Muscle layer of duodenum (tissue), 2 donors: Measurements from ENCODE around the gene GLP1R.
"Not testable (repeated sequence)": the region's sequence is repeated elsewhere in the genome, so short reads cannot be mapped to it uniquely, and the experiment has no call there.

Experiments
- H3K27ac ChIP-seq: one replicate; pipeline ENCODE4 v1.7.0; 2013; ENCODE audit warnings: mild to moderate bottlenecking, low read length
- H3K27me3 ChIP-seq: one replicate; pipeline ENCODE4 v1.7.0; 2013; ENCODE audit warnings: low read depth, mild to moderate bottlenecking, control low read depth, low read length
- H3K36me3 ChIP-seq, 2 donors: one replicate each; pipeline ENCODE4 v1.7.0; 2013; ENCODE audit warnings: low read length in 2 of 2, control low read depth in 1 of 2, mild to moderate bottlenecking in 1 of 2; ENCODE audit not compliant: insufficient read depth in 2 of 2, control insufficient read depth in 1 of 2
- H3K4me1 ChIP-seq, 2 donors: one replicate each; pipeline ENCODE4 v1.7.0; 2013; ENCODE audit warnings: low read length in 2 of 2, mild to moderate bottlenecking in 2 of 2, control low read depth in 1 of 2, moderate library complexity in 1 of 2; ENCODE audit not compliant: insufficient read depth in 2 of 2, control insufficient read depth in 1 of 2
- H3K4me3 ChIP-seq, 2 donors: one replicate each; pipeline ENCODE4 v1.7.0; 2013; ENCODE audit warnings: low read length in 2 of 2, low read depth in 1 of 2, mild to moderate bottlenecking in 1 of 2
- H3K9me3 ChIP-seq, 2 donors: one replicate each; pipeline ENCODE4 v1.7.0; 2013; ENCODE audit warnings: low read length in 2 of 2, control low read depth in 1 of 2, mild to moderate bottlenecking in 1 of 2; ENCODE audit not compliant: control insufficient read depth in 1 of 2
- donor health status: healthy.

Gene GLP1R

GRCh38 chr6:39114388-39114703 lies 65.8 kb downstream of the GLP1R start:
- Histone ChIP-seq H3K27me3 (no peaks in the 10 kb centered on the region), H3K36me3 (peaks cover 3 to 10% of the 10 kb centered on the region in 2 donors), H3K9me3 (no peaks in the 10 kb centered on the region), H3K4me3 (peak overlapping the region; percentile 68 to 74), H3K27ac (peak overlapping the region; percentile 93), H3K4me1 (peaks cover 7 to 8% of the 10 kb centered on the region in 2 donors)

- Histone ChIP-seq H3K27ac (peak within 1 kb of the TSS; percentile 93), H3K36me3 (peaks cover 0 to 4% of the 10 kb centered on the region in 2 donors)
These were observed 66.4 kb downstream of the GLP1R start, which contains the start of gene SAYSD1 for GRCh38 chr6:39114704-39115599. TSS of gene SAYSD1 (minus strand) at chr6:39115186. CDS start at chr6:39115089, 97 bp downstream.

DNA sequence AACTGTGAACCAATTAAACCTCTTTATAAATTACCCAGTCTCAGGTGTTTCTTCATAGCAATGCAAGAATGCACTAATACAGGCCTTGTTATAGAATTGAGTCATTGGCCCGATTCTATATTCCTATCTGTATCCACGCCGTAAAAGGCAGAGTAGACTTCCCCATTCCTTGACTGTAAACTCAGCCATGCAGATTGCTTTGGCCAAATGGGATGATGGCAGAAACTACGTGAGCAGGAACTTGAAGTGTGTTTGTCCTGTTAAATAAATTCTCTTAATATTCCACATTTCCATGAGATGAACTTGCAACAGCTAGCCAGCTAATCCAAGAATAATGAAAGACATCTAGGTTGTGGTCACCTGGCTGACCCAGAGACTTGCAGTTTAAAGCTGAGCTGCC lies 70.3 kb downstream of the GLP1R start:
- H3K4me3 ChIP-seq = no peak overlapping the region
- H3K36me3 ChIP-seq = no peaks in the 10 kb centered on the region
- no peaks in the 10 kb centered on the region for H3K9me3 ChIP-seq

More at GRCh38 chr6:39114704-39115599, 66.4 kb downstream of the GLP1R start, which contains the start of gene SAYSD1:
- peaks cover 7 to 8% of the 10 kb centered on the region in 2 donors for H3K4me1 ChIP-seq
- H3K9me3 ChIP-seq = no peaks in the 10 kb centered on the region
- no peaks in the 10 kb centered on the region for H3K27me3 ChIP-seq
- peak within 1 kb of the TSS; percentile 68 to 74 for H3K4me3 ChIP-seq

GRCh38 chr6:39124114-39124513 lies 75.5 kb downstream of the GLP1R start:
- Histone ChIP-seq H3K9me3 (no peaks in the 10 kb centered on the region), H3K4me3 (no peak overlapping the region), H3K27me3 (no peaks in the 10 kb centered on the region), H3K27ac (no peak overlapping the region), H3K36me3 (no peaks in the 10 kb centered on the region), H3K4me1 (no peaks in the 10 kb centered on the region)

More for the DNA sequence above, 70.3 kb downstream of the GLP1R start:
- no peaks in the 10 kb centered on the region for H3K27me3 ChIP-seq
- peaks cover 3 to 7% of the 10 kb centered on the region in 2 donors for H3K4me1 ChIP-seq
- no peak overlapping the region for H3K27ac ChIP-seq

DNA sequence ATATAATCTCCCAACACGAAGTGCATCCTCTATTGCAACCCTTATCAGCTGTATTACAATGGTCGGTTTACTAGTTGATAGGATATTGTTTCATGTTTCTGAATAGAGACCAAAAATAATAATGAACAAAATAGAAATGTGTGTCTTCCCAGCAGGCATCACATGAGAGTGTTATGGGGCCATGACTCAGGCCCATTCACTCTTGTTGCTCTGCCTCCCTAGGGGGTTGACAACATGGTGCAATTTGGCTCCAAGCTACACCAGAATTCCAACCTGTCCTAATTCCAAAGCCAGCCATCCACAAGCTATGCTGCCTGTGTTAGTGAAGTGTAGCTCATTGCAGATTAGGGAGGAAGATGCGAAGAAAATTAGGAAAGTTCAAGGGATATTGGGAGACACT lies 79.5 kb downstream of the GLP1R start:
- Histone ChIP-seq H3K4me1 (no peaks in the 10 kb centered on the region), H3K36me3 (no peaks in the 10 kb centered on the region), H3K4me3 (no peak overlapping the region), H3K27ac (no peak overlapping the region), H3K9me3 (no peaks in the 10 kb centered on the region), H3K27me3 (no peaks in the 10 kb centered on the region)

- H3K36me3 ChIP-seq = no peaks in the 10 kb centered on the region
- H3K9me3 ChIP-seq = no peaks in the 10 kb centered on the region
- no peak overlapping the region for H3K4me3 ChIP-seq
- no peaks in the 10 kb centered on the region for H3K4me1 ChIP-seq
- H3K27me3 ChIP-seq = no peaks in the 10 kb centered on the region
- no peak overlapping the region for H3K27ac ChIP-seq
These were observed 80.3 kb downstream of the GLP1R start for GRCh38 chr6:39128832-39129231.

- peaks cover 0 to 2% of the 10 kb centered on the region in 2 donors for H3K9me3 ChIP-seq
- no peak overlapping the region for H3K4me3 ChIP-seq
- no peaks in the 10 kb centered on the region for H3K4me1 ChIP-seq
- H3K27ac ChIP-seq = no peak overlapping the region
- no peaks in the 10 kb centered on the region for H3K36me3 ChIP-seq
- no peaks in the 10 kb centered on the region for H3K27me3 ChIP-seq
These were observed 82.1 kb downstream of the GLP1R start for GRCh38 chr6:39130691-39131090.

GRCh38 chr6:39134761-39135160 lies 86.2 kb downstream of the GLP1R start:
- not testable (repeated sequence) for H3K4me3 ChIP-seq, H3K4me1 ChIP-seq, H3K36me3 ChIP-seq, H3K27ac ChIP-seq, H3K27me3 ChIP-seq
- H3K9me3 ChIP-seq = peaks cover 3 to 15% of the 10 kb centered on the region in 2 donors

DNA sequence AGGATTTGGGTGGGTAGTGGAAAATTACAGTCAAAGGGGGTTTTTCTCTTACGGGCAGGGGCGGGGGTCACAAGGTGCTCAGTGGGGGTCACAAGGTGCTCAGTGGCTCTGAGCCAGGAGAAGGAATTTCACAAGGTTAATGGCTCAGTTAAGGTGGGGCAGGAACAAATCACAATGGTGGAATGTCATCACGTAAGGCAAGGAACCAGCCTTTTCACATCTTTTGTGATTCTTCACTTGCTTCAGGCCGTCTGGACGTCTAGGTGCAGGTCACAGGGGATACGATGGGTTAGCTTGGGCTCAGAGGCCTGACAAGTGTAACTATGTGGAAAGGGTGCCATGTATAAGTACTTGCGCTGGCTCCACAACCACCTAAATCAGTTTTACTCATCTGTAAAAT lies 87.6 kb downstream of the GLP1R start:
- peaks cover 3 to 17% of the 10 kb centered on the region in 2 donors for H3K9me3 ChIP-seq
- not testable (repeated sequence) for H3K27ac ChIP-seq, H3K4me3 ChIP-seq, H3K4me1 ChIP-seq, H3K27me3 ChIP-seq, H3K36me3 ChIP-seq

DNA sequence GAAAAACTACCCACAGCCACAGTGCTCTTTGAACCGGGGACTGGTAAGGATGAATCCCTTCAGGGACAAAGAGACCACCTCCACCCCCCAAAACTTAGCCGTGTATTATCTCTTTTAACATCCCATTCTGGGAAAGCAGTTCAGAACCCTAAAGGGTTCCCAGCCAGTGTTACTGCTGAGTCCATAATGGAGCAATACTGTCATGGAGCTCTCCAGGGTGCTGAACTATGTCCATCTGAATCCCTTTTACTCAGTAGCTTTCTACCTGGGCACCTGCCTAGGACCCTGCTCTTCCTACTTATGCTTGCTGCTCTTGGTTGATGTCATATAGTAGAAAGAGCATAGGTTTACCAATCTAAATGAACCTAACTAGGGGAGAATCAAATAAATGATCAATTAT lies 88.7 kb downstream of the GLP1R start:
- peaks cover 3 to 17% of the 10 kb centered on the region in 2 donors for H3K9me3 ChIP-seq
- H3K4me1 ChIP-seq = no peaks in the 10 kb centered on the region
- no peak overlapping the region for H3K4me3 ChIP-seq
- H3K36me3 ChIP-seq = no peaks in the 10 kb centered on the region
- no peak overlapping the region for H3K27ac ChIP-seq
- no peaks in the 10 kb centered on the region for H3K27me3 ChIP-seq
